Gastrocnemius medialis (tissue), 4 donors: ENCODE results near the gene SLC6A20. TPM values are rescaled to one million over a fixed set of nuclear protein-coding genes. Genes with fewer than 3 reads are reported as not detected.

ENCODE experiments used
- ATAC-seq, 2 donors: fragments of 150-250 bp; one replicate each; pipeline ENCODE4 v1.9.1; 2016
- DNase-seq, 2 donors: peaks; one replicate each; pipeline ENCODE4 v3.0.0-alpha.2; 2019
- H3K27ac ChIP-seq, 4 donors: fragments of 200-600 bp; sonication (generic); 1 replicate in 1 of 4; 2 replicates in 3 of 4; pipeline ENCODE4 v1.5.1; 2016 to 2018; ENCODE audit warnings: mild to moderate bottlenecking in 2 of 4, moderate library complexity in 1 of 4
- H3K27me3 ChIP-seq, 3 donors: fragments of 200-600 bp; sonication (generic) in 2 of 3; 1 replicate in 1 of 3; 2 replicates in 2 of 3; pipeline versions ENCODE4 v1.5.1 to v1.6.0; 2016 to 2019; ENCODE audit warnings: mild to moderate bottlenecking in 1 of 3, moderate library complexity in 1 of 3
- H3K36me3 ChIP-seq, 2 donors: fragments of 200-600 bp; sonication (generic) in 1 of 2; one replicate each; pipeline ENCODE4 v1.5.1; 2017 to 2018
- H3K4me1 ChIP-seq, 2 donors: fragments of 200-600 bp; sonication (generic) in 1 of 2; one replicate each; pipeline ENCODE4 v1.5.1; 2016 to 2017; ENCODE audit warnings: mild to moderate bottlenecking in 2 of 2
- H3K4me3 ChIP-seq, 4 donors: fragments of 200-600 bp; sonication (generic) in 3 of 4; 1 replicate in 1 of 4; 2 replicates in 3 of 4; pipeline ENCODE4 v1.5.1; 2016 to 2019; ENCODE audit warnings: mild to moderate bottlenecking in 2 of 4
- H3K9me3 ChIP-seq, 3 donors: fragments of 200-600 bp; sonication (generic) in 2 of 3; 1 replicate in 1 of 3; 2 replicates in 2 of 3; pipeline ENCODE4 v1.5.1; 2016 to 2019
- CTCF ChIP-seq, 5 experiments: fragments of 450-650 bp in 3 of 5; fragments of 200-600 bp in 2 of 5; sonication (generic) in 2 of 5; IDR thresholded peaks in 4 of 5; conservative IDR thresholded peaks in 1 of 5; 1 replicate in 4 of 5; 2 replicates in 1 of 5; pipeline ENCODE4 v1.5.1; 2016 to 2019; ENCODE audit warnings: antibody characterized with exemption in 5 of 5, mild to moderate bottlenecking in 3 of 5, moderate library complexity in 3 of 5
- POLR2A ChIP-seq, 2 donors: fragments of 450-650 bp; IDR thresholded peaks; one replicate each; pipeline ENCODE4 v1.6.1; 2017; ENCODE audit warnings: antibody characterized with exemption in 2 of 2, mild to moderate bottlenecking in 2 of 2, moderate library complexity in 2 of 2
- in situ Hi-C, 4 donors: fragments of 200-750 bp; cut with MboI; loops; one replicate each; pipeline versions ENCODE4 v1.15.0 to v1.8.0; 2017; ENCODE audit warnings: low sequenced_read_pairs in 4 of 4
- intact Hi-C: fragments of 100-400 bp; cut with DNase I; formaldehyde crosslinking; loops from one replicate; pipeline ENCODE4 v1.15.1; 2023; ENCODE audit warnings: low total_unique reads
- total RNA-seq, 4 donors: library from RNA; depleted of rRNA; stranded (reverse); fragments of >200 nt; gene quantifications; one replicate each; pipeline versions ENCODE4 v1.1.0 to v1.2.3, GENCODE V29; 2016

The SLC6A20 gene
- total RNA-seq, 4 donors from 2014 or later = 0.49 to 1.5 (median 0.64) TPM

- H3K4me3 ChIP-seq = no peak overlapping the region
- intact Hi-C loops (no loop called here), in situ Hi-C loops (no loop called here)
- no peaks in the 10 kb centered on the region for H3K27me3 ChIP-seq
- ATAC-seq (no peak), DNase-seq (no peak)
- no peak overlapping the region for H3K27ac ChIP-seq
- TF ChIP-seq POLR2A (IDR thresholded peaks at IDR 0.05) (no peak), CTCF (IDR thresholded peaks at IDR 0.05 in 4 of 5, conservative IDR thresholded peaks at IDR 0.05 in 1 of 5) (no peak)
- no peaks in the 10 kb centered on the region for H3K9me3 ChIP-seq
- H3K36me3 ChIP-seq = peaks cover 6 to 79% of the 10 kb centered on the region in 2 donors
- peaks cover 0 to 9% of the 10 kb centered on the region in 2 donors for H3K4me1 ChIP-seq
Measured at GRCh38 chr3:45737234-45737633, 59.1 kb downstream of the SLC6A20 start.

- ATAC-seq (no peak), DNase-seq (no peak)
- no peak for TF ChIP-seq CTCF (IDR thresholded peaks at IDR 0.05 in 4 of 5, conservative IDR thresholded peaks at IDR 0.05 in 1 of 5)
- TF ChIP-seq POLR2A (IDR thresholded peaks at IDR 0.05) = no peak
- Histone ChIP-seq H3K4me1 (peaks cover 0 to 9% of the 10 kb centered on the region in 2 donors), H3K9me3 (no peaks in the 10 kb centered on the region), H3K27me3 (no peaks in the 10 kb centered on the region), H3K27ac (no peak overlapping the region), H3K4me3 (no peak overlapping the region), H3K36me3 (peaks cover 6 to 79% of the 10 kb centered on the region in 2 donors)
- in situ Hi-C loops (no loop called here), intact Hi-C loops (no loop called here)
Measured at GRCh38 chr3:45736707-45737106, 59.6 kb downstream of the SLC6A20 start.

- peaks cover 0 to 45% of the 10 kb centered on the region in 2 donors for H3K36me3 ChIP-seq
- no peak overlapping the region for H3K27ac ChIP-seq
- intact Hi-C loops (no loop called here), in situ Hi-C loops (no loop called here)
- no peak for ATAC-seq
- H3K27me3 ChIP-seq = no peaks in the 10 kb centered on the region
- H3K4me3 ChIP-seq = no peak overlapping the region
- no peaks in the 10 kb centered on the region for H3K9me3 ChIP-seq
- H3K4me1 ChIP-seq = peaks cover 0 to 9% of the 10 kb centered on the region in 2 donors
- no peak for TF ChIP-seq CTCF (IDR thresholded peaks at IDR 0.05 in 4 of 5, conservative IDR thresholded peaks at IDR 0.05 in 1 of 5)
- no peak for DNase-seq
Measured at GRCh38 chr3:45730409-45731154, 65.8 kb downstream of the SLC6A20 start.

GRCh38 chr3:45729614-45730013 lies 66.7 kb downstream of the SLC6A20 start:
- H3K27ac ChIP-seq = no peak overlapping the region
- no peak for ATAC-seq
- TF ChIP-seq CTCF (IDR thresholded peaks at IDR 0.05 in 4 of 5, conservative IDR thresholded peaks at IDR 0.05 in 1 of 5) (no peak), POLR2A (IDR thresholded peaks at IDR 0.05) (no peak)
- no peak for DNase-seq
- intact Hi-C loops = no loop called here
- peaks cover 0 to 3% of the 10 kb centered on the region in 2 donors for H3K4me1 ChIP-seq
- in situ Hi-C loops = no loop called here
- peaks cover 0 to 49% of the 10 kb centered on the region in 2 donors for H3K36me3 ChIP-seq
- no peak overlapping the region for H3K4me3 ChIP-seq
- no peaks in the 10 kb centered on the region for H3K9me3 ChIP-seq
- H3K27me3 ChIP-seq = no peaks in the 10 kb centered on the region
